ENCODE results near the gene GNPTAB.
"Not testable (repeated sequence)": the region's sequence is repeated elsewhere in the genome, so short reads cannot be mapped to it uniquely, and the experiment has no call there.

DNA sequence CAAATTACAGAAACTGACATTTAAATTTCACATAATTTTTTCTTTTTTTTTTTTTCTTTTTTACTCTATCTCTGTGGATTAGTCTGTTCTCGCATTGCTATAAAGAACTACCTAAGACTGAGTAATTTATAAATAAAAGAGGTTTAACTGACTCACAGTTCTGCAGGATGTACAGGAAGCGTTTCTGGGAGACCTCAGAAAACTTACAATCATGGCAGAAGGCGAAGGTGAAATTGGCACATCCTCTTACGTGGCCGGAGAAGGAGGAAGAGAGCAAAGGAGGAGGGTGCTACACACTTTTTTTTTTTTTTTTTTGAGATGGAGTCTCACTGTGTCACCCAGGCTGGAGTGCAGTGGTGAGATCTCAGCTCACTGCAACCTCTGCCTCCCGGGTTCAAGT is 19.4 kb downstream of the GNPTAB start:
- TF ChIP-seq, protein P1, sequence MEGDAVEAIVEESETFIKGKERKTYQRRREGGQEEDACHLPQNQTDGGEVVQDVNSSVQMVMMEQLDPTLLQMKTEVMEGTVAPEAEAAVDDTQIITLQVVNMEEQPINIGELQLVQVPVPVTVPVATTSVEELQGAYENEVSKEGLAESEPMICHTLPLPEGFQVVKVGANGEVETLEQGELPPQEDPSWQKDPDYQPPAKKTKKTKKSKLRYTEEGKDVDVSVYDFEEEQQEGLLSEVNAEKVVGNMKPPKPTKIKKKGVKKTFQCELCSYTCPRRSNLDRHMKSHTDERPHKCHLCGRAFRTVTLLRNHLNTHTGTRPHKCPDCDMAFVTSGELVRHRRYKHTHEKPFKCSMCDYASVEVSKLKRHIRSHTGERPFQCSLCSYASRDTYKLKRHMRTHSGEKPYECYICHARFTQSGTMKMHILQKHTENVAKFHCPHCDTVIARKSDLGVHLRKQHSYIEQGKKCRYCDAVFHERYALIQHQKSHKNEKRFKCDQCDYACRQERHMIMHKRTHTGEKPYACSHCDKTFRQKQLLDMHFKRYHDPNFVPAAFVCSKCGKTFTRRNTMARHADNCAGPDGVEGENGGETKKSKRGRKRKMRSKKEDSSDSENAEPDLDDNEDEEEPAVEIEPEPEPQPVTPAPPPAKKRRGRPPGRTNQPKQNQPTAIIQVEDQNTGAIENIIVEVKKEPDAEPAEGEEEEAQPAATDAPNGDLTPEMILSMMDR (IDR thresholded peaks at IDR 0.05) = not testable (repeated sequence)
- not testable (repeated sequence) for TF ChIP-seq EZH2 (IDR thresholded peaks at IDR 0.05; ENCODE audit: borderline replicate concordance, insufficient read depth, low read depth, low read length, poor library complexity, severe bottlenecking)
